HG03159 (cell line): ENCODE results near the gene ALG11.
A peak's percentile ranks its signal among the peaks of the same experiment; 100 is the strongest.

Source experiments
- ATAC-seq: cut with Tn5 transposase; IDR thresholded peaks from one replicate; pipeline ENCODE4 v1.9.1; 2021; ENCODE audit warnings: mild to moderate bottlenecking, moderate library complexity; ENCODE audit not compliant: unreplicated experiment

The ALG11 gene

GRCh38 chr13:51996641-51997040 is 15.6 kb upstream of the ALG11 start:
- no peak for ATAC-seq

- ATAC-seq: no peak
Measured at GRCh38 chr13:51997186-51997585, 15.0 kb upstream of the ALG11 start.

GRCh38 chr13:51997641-51998330 is 14.4 kb upstream of the ALG11 start:
- ATAC-seq: no peak

- no peak for ATAC-seq
Measured at GRCh38 chr13:51998723-51999509, 13.3 kb upstream of the ALG11 start.

- no peak for ATAC-seq
Measured at GRCh38 chr13:51999510-51999911, 12.7 kb upstream of the ALG11 start.

GRCh38 chr13:51999921-52000320 is 12.3 kb upstream of the ALG11 start:
- no peak for ATAC-seq

- peak; percentile 90 for ATAC-seq
Measured at GRCh38 chr13:52001120-52001731, 11.0 kb upstream of the ALG11 start.

GRCh38 chr13:52002361-52002760 is 9.8 kb upstream of the ALG11 start:
- no peak for ATAC-seq

- ATAC-seq: no peak
Measured at GRCh38 chr13:52003541-52003940, 8.7 kb upstream of the ALG11 start.

- no peak for ATAC-seq
Measured at GRCh38 chr13:52004511-52005170, 7.6 kb upstream of the ALG11 start.

GRCh38 chr13:52005841-52006522 is 6.2 kb upstream of the ALG11 start:
- ATAC-seq: no peak

- ATAC-seq: no peak
Measured at GRCh38 chr13:52006523-52007245, 5.5 kb upstream of the ALG11 start.

GRCh38 chr13:52009946-52010345 is 2.3 kb upstream of the ALG11 start:
- ATAC-seq: no peak

- ATAC-seq: peak; percentile 18
Measured at GRCh38 chr13:52010890-52011631, 1.1 kb upstream of the ALG11 start, which contains the start of gene ATP7B. Gene ATP7B, minus strand, starts transcription at chr13:52011450. Its CDS starts 113 bp downstream, at chr13:52011337.

- peak; percentile 1 for ATAC-seq
Measured at GRCh38 chr13:52012512-52012836, 276 bp downstream of the ALG11 start.

- no peak for ATAC-seq
Measured at GRCh38 chr13:52016296-52016695, 4.1 kb downstream of the ALG11 start.

- ATAC-seq: no peak
Measured at GRCh38 chr13:52020191-52020590, 8.0 kb downstream of the ALG11 start.

GRCh38 chr13:52022356-52022755 is 10.2 kb downstream of the ALG11 start:
- ATAC-seq: no peak

- ATAC-seq: no peak
Measured at GRCh38 chr13:52024481-52024880, 12.3 kb downstream of the ALG11 start, which contains the start of gene UTP14C. Gene UTP14C, plus strand, starts transcription at chr13:52024691. Its CDS starts 4,114 bp downstream, at chr13:52028805.
